GM21528 (cell line): ENCODE results near the gene GREM2.

Experiments used
- ATAC-seq: cut with Tn5 transposase; IDR thresholded peaks from one replicate; pipeline ENCODE4 v1.9.1; 2021; ENCODE audit warnings: mild to moderate bottlenecking, moderate library complexity; ENCODE audit not compliant: unreplicated experiment, low FRiP score

The GREM2 gene

DNA sequence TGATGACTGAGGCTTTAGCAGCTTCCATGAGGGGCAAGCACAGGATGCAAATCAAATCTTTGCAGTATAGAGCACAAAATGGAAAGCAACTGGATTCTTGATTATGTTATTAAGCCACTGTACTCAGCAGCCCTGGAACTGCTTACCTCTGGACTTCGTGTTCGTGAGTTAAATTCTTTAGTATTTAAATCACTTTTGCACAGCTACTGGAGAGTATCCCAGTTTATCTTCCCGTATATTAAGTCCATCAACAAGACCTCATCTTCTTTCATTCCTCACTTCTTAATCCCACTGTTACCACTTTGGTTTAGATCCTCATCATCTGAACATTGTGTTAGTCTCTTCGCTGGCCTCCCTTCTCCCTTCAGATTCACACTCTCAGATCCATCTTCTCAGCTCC lies 108.9 kb downstream of the GREM2 start:
- no peak for ATAC-seq

DNA sequence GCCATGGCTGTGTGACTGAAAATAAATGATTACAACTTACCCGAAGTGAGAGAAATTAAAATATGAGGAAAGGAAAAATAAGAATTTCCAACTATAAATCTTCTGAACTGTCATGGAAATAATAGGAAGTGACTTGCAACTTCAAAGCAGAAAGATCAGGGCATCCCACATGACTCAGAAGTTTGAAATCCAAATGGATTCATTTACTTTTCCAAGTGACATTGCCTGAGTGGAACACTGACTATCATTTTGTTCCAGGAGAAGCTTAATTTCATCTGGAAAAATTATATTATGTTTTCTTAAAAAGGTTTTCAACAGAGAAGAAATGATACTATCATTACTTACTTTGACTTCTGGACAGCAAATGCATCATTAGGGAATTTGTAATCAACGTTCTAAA lies 110.8 kb downstream of the GREM2 start:
- ATAC-seq, result no peak

DNA sequence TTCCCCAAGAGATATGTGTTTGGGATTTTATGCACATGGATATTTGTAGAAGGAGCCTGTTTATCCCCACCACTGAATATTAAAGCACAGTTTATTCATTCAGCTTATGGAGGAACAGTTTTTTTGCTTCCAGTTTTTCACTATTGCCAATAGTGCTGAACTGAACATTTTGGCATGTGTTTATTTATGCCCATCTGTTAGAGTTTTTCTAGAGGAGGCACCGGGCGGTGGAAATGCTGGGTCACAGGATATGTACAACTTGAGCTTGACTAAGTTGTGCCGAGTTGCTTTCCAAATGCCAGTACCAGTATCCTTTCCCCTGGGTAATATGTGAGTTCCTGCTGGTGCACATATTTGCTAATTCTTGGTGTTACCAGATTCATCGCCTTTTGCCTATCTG lies 111.3 kb downstream of the GREM2 start:
- ATAC-seq, result no peak

DNA sequence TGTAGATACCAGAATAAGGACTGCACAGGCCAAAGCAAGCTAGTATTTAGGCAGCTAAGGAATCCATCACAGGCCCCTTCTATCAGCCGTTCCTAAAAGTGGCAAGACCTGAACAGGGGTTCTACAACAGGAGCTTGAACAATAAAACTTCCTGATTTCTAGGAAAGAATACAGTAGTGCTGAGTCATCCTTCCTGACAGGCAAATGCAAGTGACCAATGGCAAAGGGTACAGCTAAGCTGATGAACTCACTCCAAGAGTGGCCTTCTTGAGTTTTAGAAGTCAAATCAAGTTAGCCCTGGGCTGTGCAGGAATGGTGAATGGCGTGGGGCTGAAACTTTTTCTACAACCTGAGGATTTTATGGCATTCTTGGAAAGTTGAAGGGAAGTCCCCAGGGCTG lies 112.9 kb downstream of the GREM2 start:
- no peak for ATAC-seq

DNA sequence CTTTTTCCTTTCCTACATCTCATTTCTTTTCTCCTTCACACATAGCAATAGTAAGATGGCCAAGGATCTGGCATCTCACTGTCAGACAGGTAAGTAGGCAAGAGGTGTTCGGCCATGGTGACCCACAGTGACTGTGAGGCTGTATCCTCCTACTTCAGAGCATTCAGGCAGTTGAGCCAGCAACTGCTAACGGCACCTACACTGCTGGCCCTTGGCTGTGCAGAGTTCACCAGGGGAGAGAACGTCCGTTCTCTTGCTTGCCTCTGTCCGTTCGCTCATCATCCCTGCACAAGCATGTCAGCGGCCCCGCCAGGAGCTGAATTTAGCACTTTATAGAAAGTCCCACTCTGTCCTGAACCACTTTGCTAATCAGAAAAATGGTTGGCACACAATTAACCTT lies 113.6 kb downstream of the GREM2 start:
- no peak for ATAC-seq

DNA sequence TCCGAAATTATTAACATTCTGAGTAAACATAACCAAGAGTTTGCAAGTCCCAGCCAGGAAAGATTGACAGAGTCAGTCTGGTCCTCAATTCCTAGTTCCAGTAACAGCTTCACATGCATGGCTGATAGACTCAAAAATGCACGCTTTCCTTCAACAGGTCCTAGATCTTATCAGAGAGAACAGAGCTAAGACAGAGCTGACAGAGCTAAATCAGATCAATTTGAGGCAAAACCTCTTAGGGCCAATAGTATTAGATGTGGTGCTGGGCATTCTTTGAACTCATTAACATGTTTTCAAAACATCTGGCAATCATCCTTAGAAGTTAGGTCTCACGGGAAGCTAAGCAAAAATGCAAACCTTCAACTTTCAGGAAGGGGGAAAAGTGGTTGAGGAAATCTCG lies 114.0 kb downstream of the GREM2 start:
- no peak for ATAC-seq

DNA sequence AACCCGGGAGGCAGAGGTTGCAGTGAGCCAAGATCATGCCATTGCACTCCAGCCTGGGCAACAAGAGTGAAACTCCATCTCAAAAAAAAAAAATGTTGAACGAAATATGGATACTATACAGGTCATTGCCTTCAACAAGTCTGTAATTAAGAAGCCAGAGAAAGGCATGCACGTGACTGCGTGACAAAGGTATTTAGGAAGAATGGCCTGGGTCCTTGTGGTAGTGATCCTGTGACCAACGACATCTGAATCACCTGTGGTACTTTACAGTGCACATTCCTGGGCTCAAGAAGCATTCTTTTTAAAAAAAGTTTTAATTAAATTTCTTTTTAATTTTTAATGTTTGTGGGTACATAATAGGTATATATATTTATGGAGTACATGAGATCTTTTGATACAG lies 115.0 kb downstream of the GREM2 start:
- no peak for ATAC-seq

DNA sequence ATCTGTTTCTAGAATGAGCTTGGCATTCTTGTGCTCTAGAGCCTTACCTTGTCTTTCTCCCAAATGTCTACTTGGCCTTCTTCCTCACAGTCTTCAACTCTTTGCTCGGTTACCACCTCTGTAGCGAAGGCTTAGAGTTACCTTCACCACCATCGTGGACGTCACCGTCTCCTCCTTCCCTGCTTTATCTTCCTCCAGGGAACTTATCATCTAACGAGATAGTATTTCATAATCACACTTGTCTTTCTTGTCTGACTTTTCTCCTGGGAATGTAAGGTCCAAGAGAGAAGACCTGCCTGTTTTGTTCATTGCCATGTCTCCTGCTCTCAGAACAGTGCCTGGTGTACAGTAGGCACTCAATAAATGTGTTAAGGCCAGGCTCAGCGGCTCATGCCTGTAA lies 115.6 kb downstream of the GREM2 start:
- ATAC-seq, result no peak

DNA sequence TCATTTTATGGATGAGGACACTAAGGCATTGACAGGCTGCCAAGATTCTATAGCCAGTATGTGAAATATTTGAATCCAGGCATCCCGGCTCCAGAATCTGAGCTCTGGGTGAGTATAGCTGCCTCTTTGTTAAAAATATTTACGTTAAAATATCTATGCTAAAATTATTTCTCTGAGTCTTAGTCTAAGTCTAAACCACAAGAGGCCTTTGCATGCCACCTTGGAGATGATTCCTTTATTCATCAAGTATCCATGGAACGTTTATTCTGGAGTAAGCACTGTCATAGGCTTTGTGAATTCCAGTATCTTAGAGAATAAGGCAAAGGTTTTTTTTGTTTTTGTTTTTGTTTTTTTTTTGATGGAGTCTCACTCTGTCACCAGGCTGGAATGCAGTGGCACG lies 116.4 kb downstream of the GREM2 start:
- no peak for ATAC-seq

DNA sequence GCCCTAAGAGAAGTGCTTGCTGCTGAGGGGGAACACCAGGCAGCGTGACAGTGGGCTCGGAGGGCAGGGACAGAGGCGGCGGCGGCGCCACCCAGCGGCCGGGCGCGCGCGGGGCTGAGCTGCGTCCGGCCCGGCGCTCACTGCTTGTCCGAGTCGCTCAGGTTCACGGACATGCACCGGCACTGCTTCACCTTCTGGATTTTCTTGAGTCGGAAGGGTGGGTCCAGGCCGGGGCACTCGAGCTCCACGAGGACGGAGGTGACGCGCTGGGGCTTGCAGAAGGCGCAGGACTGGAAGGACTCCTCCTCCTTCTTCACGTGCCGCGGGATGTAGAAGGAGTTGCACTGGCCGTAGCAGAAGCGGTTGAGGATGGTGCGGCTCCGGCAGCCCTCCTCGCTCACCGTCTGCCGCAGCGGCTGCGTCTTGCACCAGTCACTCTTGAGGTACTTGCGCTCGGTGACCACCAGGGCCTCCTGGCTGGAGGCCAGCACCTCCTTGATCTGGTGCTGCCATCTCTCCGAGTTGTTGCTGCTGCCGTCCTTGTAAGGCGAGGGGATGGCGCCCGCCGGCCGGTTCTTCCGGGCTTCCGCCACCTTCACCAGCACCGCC lies 119.0 kb downstream of the GREM2 start:
- ATAC-seq, result no peak

DNA sequence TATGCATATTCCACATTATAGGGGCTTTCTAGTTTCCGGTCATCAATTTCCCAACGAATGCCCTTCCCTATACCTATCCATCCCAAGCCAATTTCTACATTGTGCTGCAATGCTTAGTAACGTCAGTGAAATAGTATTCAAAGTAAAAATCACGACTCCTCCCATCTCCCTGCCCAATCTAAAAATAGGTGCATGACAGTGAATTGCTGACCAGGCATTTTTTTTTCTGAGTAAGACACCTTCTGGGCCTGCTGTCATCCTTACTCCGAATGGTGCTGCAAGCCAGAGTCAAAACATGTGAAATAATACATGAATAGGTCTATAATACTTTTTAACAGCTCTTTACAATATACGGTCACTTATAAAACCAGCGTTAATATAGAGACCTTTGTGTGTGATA lies 120.2 kb downstream of the GREM2 start:
- ATAC-seq, result no peak

DNA sequence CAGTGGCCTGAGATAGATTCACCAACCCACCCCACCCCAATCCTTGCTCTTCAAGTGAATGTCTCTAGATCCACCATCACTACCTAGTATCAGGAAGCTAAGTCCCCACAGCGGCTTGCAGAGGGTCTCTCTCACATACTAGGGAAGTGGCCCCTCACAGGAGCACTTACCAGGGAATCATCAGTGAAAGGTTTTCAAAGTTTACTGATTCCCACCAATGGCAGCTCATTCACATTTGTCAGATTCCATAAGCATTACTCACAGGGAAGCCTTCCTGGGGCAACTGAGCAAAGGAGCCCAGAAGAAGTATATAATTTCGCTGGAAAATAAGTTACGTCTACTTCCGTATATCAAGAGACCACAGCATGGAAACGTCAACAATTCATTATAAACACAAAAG lies 120.8 kb downstream of the GREM2 start:
- ATAC-seq, result no peak

DNA sequence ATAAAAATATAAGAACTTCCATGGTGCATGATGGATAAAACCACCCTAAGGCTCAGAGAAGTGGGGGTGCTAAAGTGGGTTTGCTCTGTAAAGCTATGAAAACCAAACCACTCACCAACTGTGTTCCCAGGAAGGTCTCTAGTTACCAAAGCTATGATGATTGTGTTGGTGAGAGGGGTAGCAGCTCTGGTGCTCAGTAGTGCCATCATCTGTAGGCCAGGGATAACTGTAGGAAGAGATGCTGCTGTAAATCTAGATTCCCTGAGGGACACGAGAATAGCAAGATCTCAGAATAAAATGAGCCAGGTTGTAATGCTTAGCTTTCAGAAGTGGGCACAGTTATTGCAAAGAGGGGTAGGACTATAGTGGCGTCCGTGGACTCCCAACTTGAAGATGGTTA lies 124.5 kb downstream of the GREM2 start:
- ATAC-seq, result no peak

DNA sequence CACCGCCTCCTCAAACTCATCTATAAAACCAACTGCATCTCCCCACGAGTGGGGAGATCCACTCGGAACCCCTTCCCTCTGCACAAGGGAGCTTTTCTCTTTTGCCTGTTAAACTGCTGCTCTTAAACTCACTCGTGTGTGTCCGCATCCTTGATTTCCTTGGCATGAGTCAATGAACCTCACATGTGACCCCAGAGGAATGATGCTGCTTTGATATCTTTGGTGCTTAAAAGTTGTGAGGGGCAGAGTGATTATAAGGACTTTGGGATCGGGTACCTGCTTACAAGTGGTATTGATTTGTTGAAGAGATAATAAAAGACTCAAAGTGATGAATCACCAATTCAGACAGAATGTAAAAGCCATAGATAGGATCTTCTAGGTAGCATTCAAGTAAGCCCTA lies 125.3 kb downstream of the GREM2 start:
- ATAC-seq, result no peak

DNA sequence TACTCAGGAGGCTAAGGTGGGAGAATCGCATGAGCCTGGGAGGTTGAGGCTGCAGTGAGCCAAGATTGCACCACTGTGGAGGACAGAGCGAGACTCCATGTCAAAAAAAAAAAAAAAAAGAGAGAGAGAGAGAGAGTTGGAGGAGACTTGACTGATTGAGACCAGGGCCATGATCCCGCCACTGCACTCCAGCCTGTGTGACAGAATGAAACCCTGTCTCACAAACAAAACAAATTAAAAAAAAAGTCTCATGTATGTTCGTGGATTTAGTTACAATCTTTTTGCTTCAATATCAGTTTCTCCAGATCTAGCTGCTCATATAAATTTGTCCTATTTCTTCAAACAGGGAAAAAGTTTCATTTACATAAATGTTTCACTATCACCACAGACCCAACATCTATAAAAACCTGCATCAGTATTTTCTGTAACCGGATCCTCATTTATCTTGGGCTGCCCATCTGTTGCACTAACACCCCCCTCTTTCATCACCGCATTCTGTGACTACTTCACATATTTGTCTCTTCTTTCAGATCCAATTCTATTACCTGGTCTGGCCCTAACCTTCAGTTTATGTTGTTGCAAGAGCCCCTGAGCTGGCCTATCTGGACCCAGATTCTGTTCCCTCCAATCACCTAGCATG lies 127.0 kb downstream of the GREM2 start:
- no peak for ATAC-seq

DNA sequence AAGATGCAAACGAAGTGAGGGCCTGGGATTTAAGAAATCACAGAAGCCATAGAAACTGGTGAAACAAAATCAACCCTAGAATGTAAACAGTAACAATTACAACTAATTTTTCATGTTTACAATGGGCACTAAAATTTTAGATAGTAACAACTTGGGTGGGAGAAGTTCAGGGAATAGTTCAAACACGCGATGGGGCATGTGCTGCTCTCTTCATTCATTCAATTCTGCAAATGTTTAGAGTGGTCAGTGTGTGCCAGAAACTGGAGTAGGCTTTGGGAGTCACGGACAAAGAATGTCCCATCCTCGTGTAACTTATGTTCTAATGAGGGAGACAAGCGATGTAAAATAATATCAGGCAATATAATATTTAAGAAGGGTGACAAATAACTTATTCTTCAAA lies 133.4 kb downstream of the GREM2 start:
- no peak for ATAC-seq

DNA sequence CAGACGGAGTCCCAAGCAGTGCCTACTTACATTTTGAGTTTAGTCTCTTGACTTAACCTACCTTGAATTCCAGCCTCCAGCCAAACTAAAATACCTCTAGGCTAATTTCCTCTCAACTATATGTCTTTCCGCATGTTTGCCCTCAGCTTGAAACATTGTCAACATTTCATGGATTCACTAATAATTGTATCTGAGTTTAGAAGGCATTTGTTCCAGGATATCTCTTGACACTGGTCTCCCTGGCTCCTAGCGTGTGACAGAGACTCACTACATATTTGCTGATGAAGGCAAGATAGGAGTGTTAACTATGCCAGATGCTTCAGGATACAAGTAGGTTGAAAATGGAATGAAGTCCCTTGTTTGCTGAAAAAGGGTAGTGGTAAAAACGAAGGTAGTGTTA lies 136.1 kb downstream of the GREM2 start:
- no peak for ATAC-seq

DNA sequence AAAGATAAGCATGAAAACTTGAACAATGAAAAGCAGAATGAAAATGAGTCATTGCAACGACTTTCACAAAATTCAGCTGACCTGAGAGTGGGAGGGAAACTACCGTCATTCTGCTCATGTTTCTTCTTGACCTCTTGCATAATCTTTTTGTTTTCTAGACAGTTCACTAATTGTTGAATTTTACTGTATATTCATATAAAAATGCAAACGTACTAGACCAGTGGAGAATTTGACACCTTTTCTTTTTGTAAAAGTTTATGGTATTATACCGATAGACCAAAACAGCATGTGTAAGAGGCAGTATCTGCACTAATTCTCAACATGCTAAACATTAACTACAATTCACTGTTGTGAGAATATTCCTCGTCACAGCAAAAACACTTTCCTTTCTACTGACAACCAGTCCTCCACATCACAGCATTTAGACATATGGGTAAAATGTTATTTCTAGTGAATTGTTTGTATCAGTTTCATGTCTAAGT lies 137.8 kb downstream of the GREM2 start:
- ATAC-seq, result no peak

DNA sequence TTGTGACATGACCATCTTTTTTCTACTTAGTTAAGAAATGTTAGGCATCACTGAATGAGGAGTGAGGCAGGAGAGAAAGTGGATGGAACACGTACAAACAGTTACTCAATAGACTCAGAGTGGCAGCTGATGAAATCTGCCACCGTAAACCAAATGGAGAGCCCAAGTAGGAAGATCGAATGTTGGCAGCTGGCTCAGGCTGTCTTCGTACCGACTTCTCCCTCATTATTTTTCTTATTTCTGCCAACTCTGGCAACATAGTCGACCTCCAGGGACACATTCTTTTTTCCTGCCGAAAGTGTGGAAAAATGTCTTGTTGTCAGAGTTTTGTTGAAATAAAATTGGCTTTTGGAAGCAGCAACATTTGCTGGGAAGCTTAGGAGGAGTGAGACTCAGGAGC lies 143.3 kb downstream of the GREM2 start:
- ATAC-seq, result no peak

DNA sequence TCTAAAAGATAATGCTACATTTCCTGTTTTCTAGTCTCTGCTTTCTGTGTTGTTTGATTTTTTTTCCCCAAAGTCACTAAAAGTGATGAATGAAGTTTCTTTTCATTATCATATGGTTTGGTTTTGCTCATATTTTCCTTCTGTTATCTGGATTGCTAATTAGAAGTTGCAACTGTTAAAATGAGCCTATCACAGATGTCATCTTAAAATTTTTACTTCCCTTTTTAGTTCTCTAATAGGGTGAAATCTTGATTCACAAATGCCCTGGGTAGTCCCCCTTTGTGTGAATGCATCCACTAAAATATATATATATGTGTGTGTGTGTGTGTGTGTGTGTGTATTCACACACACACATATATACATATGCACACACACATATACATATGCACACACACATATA lies 144.1 kb downstream of the GREM2 start:
- ATAC-seq, result no peak

DNA sequence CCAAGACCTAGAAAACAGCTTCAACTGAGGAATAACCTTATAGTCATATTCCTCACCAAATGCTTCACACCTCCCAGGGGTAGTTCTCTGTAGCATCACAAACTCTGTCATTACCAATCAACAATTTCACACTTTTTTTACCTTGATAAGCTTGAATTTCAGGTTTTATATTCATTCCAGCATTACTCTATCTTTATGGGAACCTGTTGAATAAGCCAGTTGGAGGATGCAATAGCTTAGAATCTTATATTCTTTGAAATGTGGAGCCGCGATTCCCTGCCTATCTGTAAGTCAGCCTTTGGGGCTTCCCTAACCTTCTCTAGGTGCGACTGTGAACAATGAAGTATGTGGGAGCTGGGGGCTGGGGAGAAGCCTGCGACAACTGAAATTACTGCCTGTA lies 145.4 kb downstream of the GREM2 start:
- no peak for ATAC-seq

DNA sequence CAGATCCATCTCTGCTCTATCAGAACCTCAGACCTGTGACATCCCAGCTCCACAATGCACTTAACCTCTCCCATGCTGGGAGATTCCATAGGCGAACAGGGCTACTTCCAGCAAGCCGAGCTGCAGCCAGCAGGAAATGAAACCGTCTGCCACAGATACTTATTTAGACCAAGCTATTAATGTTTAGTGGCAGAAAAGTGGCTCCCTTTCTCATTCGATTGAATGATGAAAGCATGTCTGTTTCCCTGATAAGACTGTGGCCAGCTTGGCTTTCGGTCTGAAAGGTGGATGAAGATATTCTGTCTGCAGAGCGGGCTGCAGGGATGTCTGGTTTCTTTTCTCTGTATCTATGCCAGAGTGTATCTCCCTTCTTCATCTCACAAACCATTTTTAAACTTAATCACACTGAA lies 146.4 kb downstream of the GREM2 start:
- ATAC-seq, result no peak

DNA sequence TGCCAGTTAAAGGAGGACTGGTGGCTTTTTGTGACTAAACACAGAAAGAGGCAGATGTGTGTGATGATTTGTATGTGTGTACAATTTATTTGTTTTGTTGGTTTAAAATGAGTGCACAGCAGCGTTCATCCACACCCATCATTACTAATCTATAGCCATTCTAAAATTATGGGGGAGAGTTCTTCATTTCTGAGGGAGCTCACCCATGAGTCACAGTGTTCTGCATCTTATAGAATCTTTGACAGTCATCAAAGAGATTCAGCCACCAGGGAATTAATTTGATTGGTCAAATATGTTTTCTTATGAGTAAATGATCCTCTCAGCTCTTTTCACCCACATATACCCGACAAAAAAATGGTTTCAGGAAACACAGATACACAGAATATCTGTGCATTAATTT lies 147.9 kb downstream of the GREM2 start:
- ATAC-seq, result no peak
